WTC11 (cell line): ENCODE data around the gene ENO3. TPM values are rescaled to one million over a fixed set of nuclear protein-coding genes. Genes with fewer than 3 reads are reported as not detected.
"Not testable (repeated sequence)": the region's sequence is repeated elsewhere in the genome, so short reads cannot be mapped to it uniquely, and the experiment has no call there.

ENCODE experiments used
- ATAC-seq: fragments of 200-7000 bp; cut with Tn5 transposase; 2 replicates; pipeline ENCODE4 v1.10.0; 2021; ENCODE audit warnings: mild to moderate bottlenecking, moderate library complexity
- CTCF ChIA-PET: fragments of 300-600 bp; sonication (Branson Sonifier 250); formaldehyde crosslinking; loops from one replicate; lab custom pipeline; 2021; ENCODE audit warnings: antibody characterized with exemption; lab: Charles Lee
- POLR2A ChIA-PET: fragments of 350-600 bp; sonication (Branson Sonifier 250); formaldehyde crosslinking; loops from one replicate; lab custom pipeline; 2021; ENCODE audit warnings: antibody characterized with exemption; lab: Charles Lee
- DNase-seq: peaks from one replicate; pipeline ENCODE4 v3.0.0; 2021; ENCODE audit warnings: low spot score
- H3K27ac Mint-ChIP-seq: 2 replicates; pipeline ENCODE4 v1.8.0; 2021; ENCODE audit warnings: mixed read lengths
- H3K27me3 Mint-ChIP-seq: 2 replicates; pipeline ENCODE4 v1.8.0; 2021; ENCODE audit warnings: low read depth, mild to moderate bottlenecking, moderate library complexity, mixed read lengths
- H3K36me3 Mint-ChIP-seq: 2 replicates; pipeline ENCODE4 v1.8.0; 2021; ENCODE audit warnings: mixed read lengths
- H3K4me1 Mint-ChIP-seq: 2 replicates; pipeline ENCODE4 v1.8.0; 2022; ENCODE audit warnings: mixed read lengths
- H3K4me3 Mint-ChIP-seq: 2 replicates; pipeline ENCODE4 v1.8.0; 2021; ENCODE audit warnings: mild to moderate bottlenecking, moderate library complexity, mixed read lengths
- H3K9me3 Mint-ChIP-seq: 2 replicates; pipeline ENCODE4 v1.8.0; 2021; ENCODE audit warnings: mixed read lengths
- ATF6 ChIP-seq: sonication (generic); formaldehyde crosslinking; IDR thresholded peaks from 2 replicates; pipeline ENCODE4 v1.8.1; 2023; ENCODE audit warnings: mild to moderate bottlenecking, missing genetic modification reagents
- CREM ChIP-seq: sonication (generic); formaldehyde crosslinking; IDR thresholded peaks from 2 replicates; pipeline ENCODE4 v1.8.1; 2022; ENCODE audit warnings: mild to moderate bottlenecking, missing genetic modification reagents, moderate library complexity
- CTCF ChIP-seq: fragments of 200-600 bp; IDR thresholded peaks from 2 replicates; pipeline ENCODE4 v1.8.0; 2022; ENCODE audit warnings: antibody characterized with exemption
- ELF4 ChIP-seq: sonication (generic); formaldehyde crosslinking; IDR thresholded peaks from 2 replicates; pipeline ENCODE4 v1.8.1; 2022; ENCODE audit warnings: low read depth, mild to moderate bottlenecking, moderate library complexity, missing genetic modification reagents
- FOXP1 ChIP-seq: sonication (generic); formaldehyde crosslinking; IDR thresholded peaks from 2 replicates; pipeline ENCODE4 v1.8.0; 2022; ENCODE audit warnings: missing genetic modification reagents, mild to moderate bottlenecking, moderate library complexity, borderline replicate concordance
- FOXP4 ChIP-seq: sonication (generic); formaldehyde crosslinking; IDR thresholded peaks from 2 replicates; pipeline ENCODE4 v1.8.0; 2022; ENCODE audit warnings: mild to moderate bottlenecking, missing genetic modification reagents
- KAT7 ChIP-seq: sonication (generic); formaldehyde crosslinking; IDR thresholded peaks from 2 replicates; pipeline ENCODE4 v1.8.1; 2023; ENCODE audit warnings: missing genetic modification reagents, mild to moderate bottlenecking, borderline replicate concordance
- MXD4 ChIP-seq: fragments of 250-450 bp; sonication (Bioruptor Pico); IDR thresholded peaks from 2 replicates; pipeline ENCODE4 v1.8.0; 2021; ENCODE audit warnings: mild to moderate bottlenecking, moderate library complexity, borderline replicate concordance
- NR2C2 ChIP-seq: sonication (generic); formaldehyde crosslinking; IDR thresholded peaks from 2 replicates; pipeline ENCODE4 v1.8.0; 2022; ENCODE audit warnings: mild to moderate bottlenecking, missing genetic modification reagents
- PREB ChIP-seq: sonication (generic); formaldehyde crosslinking; IDR thresholded peaks from 2 replicates; pipeline ENCODE4 v1.8.1; 2022; ENCODE audit warnings: mild to moderate bottlenecking, missing genetic modification reagents, moderate library complexity, borderline replicate concordance
- SMAD4 ChIP-seq: sonication (generic); formaldehyde crosslinking; IDR thresholded peaks from 2 replicates; pipeline ENCODE4 v1.8.0; 2022; ENCODE audit warnings: mild to moderate bottlenecking, missing genetic modification reagents
- ZNF263 ChIP-seq: sonication (generic); formaldehyde crosslinking; IDR thresholded peaks from 2 replicates; pipeline ENCODE4 v1.8.1; 2022; ENCODE audit warnings: low read depth, mild to moderate bottlenecking, moderate library complexity, missing genetic modification reagents
- ZNF281 ChIP-seq: sonication (generic); formaldehyde crosslinking; IDR thresholded peaks from 2 replicates; pipeline ENCODE4 v1.8.0; 2023; ENCODE audit warnings: mild to moderate bottlenecking, missing genetic modification reagents
- ZNF416 ChIP-seq: fragments of 250-450 bp; sonication (Bioruptor Pico); IDR thresholded peaks from 2 replicates; pipeline ENCODE4 v1.9.0; 2021; ENCODE audit warnings: mild to moderate bottlenecking, inconsistent platforms
- total RNA-seq: library from RNA; stranded (reverse); gene quantifications from 3 replicates; pipeline ENCODE4 v1.2.3, GENCODE V29; 2021

ENO3 gene
- total RNA-seq, 1 experiment from 2014 or later, result 30.9 TPM

- CTCF ChIA-PET, result interaction anchor here (0.8 to 1.8 kb wide), 6 partner anchors 38 to 277 kb away, joined by 3 to 7 read pairs (median 4); partner anchors contain the start of genes PSMB6, RNF167 and SLC25A11
- no peaks in the 10 kb centered on the region for H3K9me3 Mint-ChIP-seq
- no peak overlapping the region for H3K27ac Mint-ChIP-seq
Observed at GRCh38 chr17:4902540-4902939, 48.4 kb upstream of the ENO3 start.

GRCh38 chr17:4903051-4903818, 47.7 kb upstream of the ENO3 start, which contains the start of gene CHRNE:
Gene CHRNE (minus strand): TSS chr17:4903098. CDS start chr17:4903063, 35 bp downstream.
- no peaks in the 10 kb centered on the region for H3K9me3 Mint-ChIP-seq
- no peaks in the 10 kb centered on the region for H3K36me3 Mint-ChIP-seq
- H3K27ac Mint-ChIP-seq, result peak within 1 kb of the TSS; percentile 6; the same call in 1 of the 2 replicates
- DNase-seq, result peak; percentile 91
- TF ChIP-seq ZNF263 (CRISPR knock-in tag) (no peak), KAT7 (CRISPR knock-in tag) (no peak), ELF4 (no peak), CTCF (peak; percentile 88), ZNF281 (CRISPR knock-in tag) (no peak), PREB (CRISPR knock-in tag) (no peak), MXD4 (CRISPR knock-in tag) (no peak)
- TF ChIP-seq, all 79 proteins: peak for 1
- Mint-ChIP-seq H3K27me3 (peaks cover 10% of the 10 kb centered on the region), H3K4me3 (0 out of 2 replicates have a peak within 1 kb of the TSS, but pooled peaks have one; percentile 1), H3K4me1 (peaks cover 13% of the 10 kb centered on the region)
- ChIA-PET CTCF (interaction anchor here (0.6 to 1.8 kb wide), 14 partner anchors 31 to 425 kb away, joined by 3 to 7 read pairs (median 3); partner anchors contain the start of genes MED11, PSMB6, RNF167 and SLC25A11), POLR2A (interaction anchor here (1.0 to 1.1 kb wide), 2 partner anchors 37 to 64 kb away, joined by 3 read pairs; partner anchors contain the start of genes RNF167 and SLC25A11)
- peak; percentile 37 for ATAC-seq

More at GRCh38 chr17:4902540-4902939, 48.4 kb upstream of the ENO3 start:
- H3K36me3 Mint-ChIP-seq, result no peaks in the 10 kb centered on the region
- ATAC-seq (no peak), DNase-seq (no peak)
- TF ChIP-seq ATF6 (CRISPR knock-in tag) (no peak), KAT7 (CRISPR knock-in tag) (no peak), CREM (CRISPR knock-in tag) (no peak), FOXP4 (CRISPR knock-in tag) (no peak), MXD4 (CRISPR knock-in tag) (no peak), FOXP1 (CRISPR knock-in tag) (no peak), ZNF263 (CRISPR knock-in tag) (no peak), SMAD4 (CRISPR knock-in tag) (no peak), ZNF416 (CRISPR knock-in tag) (no peak), NR2C2 (CRISPR knock-in tag) (no peak)
- H3K4me1 Mint-ChIP-seq, result peaks cover 13% of the 10 kb centered on the region
- peaks cover 10% of the 10 kb centered on the region for H3K27me3 Mint-ChIP-seq
- POLR2A ChIA-PET, result interaction anchor here (1.1 kb wide), 1 partner anchor 37 kb away, joined by 3 read pairs; the partner anchor contains the start of genes RNF167 and SLC25A11
- H3K4me3 Mint-ChIP-seq, result no peak overlapping the region

- H3K27me3 Mint-ChIP-seq, H3K9me3 Mint-ChIP-seq, POLR2A ChIA-PET, DNase-seq, CTCF ChIA-PET, H3K27ac Mint-ChIP-seq, H3K4me3 Mint-ChIP-seq, ATAC-seq, H3K36me3 Mint-ChIP-seq: not testable (repeated sequence)
- peaks cover 15% of the 10 kb centered on the region for H3K4me1 Mint-ChIP-seq
Observed at GRCh38 chr17:4906642-4907041, 44.3 kb upstream of the ENO3 start.
